Left lung (tissue), 10 donors: ENCODE measurements around the gene CEP350. TPM values are rescaled to one million over a fixed set of nuclear protein-coding genes. Genes with fewer than 3 reads are reported as not detected.
"Not testable (repeated sequence)": the region's sequence is repeated elsewhere in the genome, so short reads cannot be mapped to it uniquely, and the experiment has no call there.

ENCODE experiments used
- ATAC-seq: fragments of 200-7000 bp; cut with Tn5 transposase; one replicate; pipeline ENCODE4 v1.9.1; 2020; ENCODE audit warnings: moderate library complexity
- DNase-seq, 4 donors: peaks; one replicate each; pipeline ENCODE4 v3.0.0-alpha.2; 2013 to 2020
- H3K27ac ChIP-seq, 2 donors: fragments of 200-600 bp; sonication (generic) in 1 of 2; one replicate each; pipeline versions ENCODE4 v1.5.0 to v1.8.0; 2020 to 2021
- H3K27me3 ChIP-seq, 2 donors: fragments of 200-600 bp; sonication (generic) in 1 of 2; one replicate each; pipeline versions ENCODE4 v1.5.0 to v1.8.0; 2020 to 2021
- H3K36me3 ChIP-seq, 2 donors: fragments of 200-600 bp; sonication (generic) in 1 of 2; one replicate each; pipeline versions ENCODE4 v1.5.0 to v1.8.0; 2020 to 2021
- H3K4me1 ChIP-seq, 2 donors: fragments of 200-600 bp; one replicate each; pipeline ENCODE4 v1.8.0; 2021
- H3K4me3 ChIP-seq, 2 donors: fragments of 200-600 bp; sonication (generic) in 1 of 2; one replicate each; pipeline versions ENCODE4 v1.5.0 to v1.8.0; 2020 to 2021; ENCODE audit warnings: mild to moderate bottlenecking in 1 of 2
- H3K9me3 ChIP-seq, 2 donors: fragments of 200-600 bp; sonication (generic) in 1 of 2; one replicate each; pipeline versions ENCODE4 v1.5.0 to v1.8.0; 2020 to 2021
- intact Hi-C, 2 donors: fragments of 100-400 bp; cut with DNase I; formaldehyde crosslinking; loops; one replicate each; pipeline versions ENCODE4 v1.11.2 to v1.14.2; 2022
- polyA plus RNA-seq, 6 donors: library from polyadenylated mRNA; unstranded; fragments of 120-200 nt; gene quantifications; one replicate each; pipeline ENCODE4 v1.2.1, GENCODE V29; 2013; ENCODE audit not compliant: insufficient read length in 6 of 6
- total RNA-seq, 2 donors: library from RNA; stranded (reverse); fragmentation: NEBNext Ultra II Directional; extraction: Animal tissue kit (Norgen Biotek cat#: 25700); gene quantifications; one replicate each; pipeline ENCODE4 v1.2.1, GENCODE V29; 2021
- TF ChIP-seq, protein P1 (sequence below), 2 donors: fragments of 200-600 bp; sonication (generic) in 1 of 2; IDR thresholded peaks; one replicate each; pipeline versions ENCODE4 v1.5.0 to v1.8.0; 2021; ENCODE audit warnings: antibody characterized with exemption in 2 of 2
- donor health status: DM: no; HTN: yes; CAD: no.
- donor health status: DM: no; HTN: no; CAD: no.

CEP350 gene
- total and polyA plus RNA-seq, 8 donors, result 26.8 to 53.5 (median 35.9) TPM

DNA sequence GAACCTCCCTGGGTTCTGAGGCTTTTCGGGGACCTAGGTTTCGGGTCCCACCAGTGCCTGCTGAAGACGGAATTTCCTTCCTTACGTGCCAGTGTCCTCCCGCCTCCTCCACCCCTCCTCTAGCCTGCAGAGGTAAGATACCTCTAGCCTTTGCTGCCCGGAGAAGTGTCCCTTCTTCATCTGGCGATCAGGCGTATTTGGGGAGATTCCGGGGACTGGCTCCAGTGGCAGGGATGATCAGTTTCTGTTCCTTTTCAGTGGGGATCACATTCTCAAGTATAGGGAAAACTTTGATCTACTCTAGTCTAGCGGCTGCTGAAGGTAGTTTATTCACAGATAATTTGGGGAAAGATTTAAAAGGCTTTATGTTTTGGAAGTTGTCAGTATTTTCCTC, 674 bp downstream of the CEP350 start:
- ATAC-seq, result peak; percentile 21
- TF ChIP-seq, protein P1, sequence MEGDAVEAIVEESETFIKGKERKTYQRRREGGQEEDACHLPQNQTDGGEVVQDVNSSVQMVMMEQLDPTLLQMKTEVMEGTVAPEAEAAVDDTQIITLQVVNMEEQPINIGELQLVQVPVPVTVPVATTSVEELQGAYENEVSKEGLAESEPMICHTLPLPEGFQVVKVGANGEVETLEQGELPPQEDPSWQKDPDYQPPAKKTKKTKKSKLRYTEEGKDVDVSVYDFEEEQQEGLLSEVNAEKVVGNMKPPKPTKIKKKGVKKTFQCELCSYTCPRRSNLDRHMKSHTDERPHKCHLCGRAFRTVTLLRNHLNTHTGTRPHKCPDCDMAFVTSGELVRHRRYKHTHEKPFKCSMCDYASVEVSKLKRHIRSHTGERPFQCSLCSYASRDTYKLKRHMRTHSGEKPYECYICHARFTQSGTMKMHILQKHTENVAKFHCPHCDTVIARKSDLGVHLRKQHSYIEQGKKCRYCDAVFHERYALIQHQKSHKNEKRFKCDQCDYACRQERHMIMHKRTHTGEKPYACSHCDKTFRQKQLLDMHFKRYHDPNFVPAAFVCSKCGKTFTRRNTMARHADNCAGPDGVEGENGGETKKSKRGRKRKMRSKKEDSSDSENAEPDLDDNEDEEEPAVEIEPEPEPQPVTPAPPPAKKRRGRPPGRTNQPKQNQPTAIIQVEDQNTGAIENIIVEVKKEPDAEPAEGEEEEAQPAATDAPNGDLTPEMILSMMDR (IDR thresholded peaks at IDR 0.05), result no peak

DNA sequence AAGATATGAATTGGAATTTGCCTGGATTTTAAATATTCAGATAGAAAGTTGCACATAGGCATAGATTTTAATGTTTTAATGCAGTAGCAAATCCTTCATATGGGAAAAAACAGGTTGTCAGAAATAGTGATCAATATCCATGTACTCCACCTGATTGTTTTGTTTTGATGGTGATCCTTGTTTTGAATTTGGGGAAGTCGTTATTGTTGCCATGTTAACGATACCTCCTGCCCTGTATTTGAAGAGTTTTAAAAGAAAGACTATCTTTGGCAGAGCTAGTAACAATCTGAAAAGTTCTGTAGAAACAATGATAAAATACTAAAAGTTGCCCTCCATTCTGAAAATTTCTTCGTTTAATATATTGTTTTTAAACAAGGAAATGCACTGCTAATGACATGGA, 1.1 kb downstream of the CEP350 start:
- no peaks in the 10 kb centered on the region for H3K36me3 ChIP-seq
- H3K4me3 ChIP-seq, result peak overlapping the region; percentile 99
- ATAC-seq (no peak), DNase-seq (no peak)
- TF ChIP-seq, protein P1 (IDR thresholded peaks at IDR 0.05), result no peak
- H3K27me3 ChIP-seq, result no peaks in the 10 kb centered on the region
- peak overlapping the region; percentile 98 for H3K27ac ChIP-seq
- intact Hi-C loops, result no loop called here
- H3K4me1 ChIP-seq, result peaks cover 25 to 53% of the 10 kb centered on the region in 2 donors
- H3K9me3 ChIP-seq, result no peaks in the 10 kb centered on the region

More for the DNA sequence above, 674 bp downstream of the CEP350 start:
- intact Hi-C loops, result no loop called here
- DNase-seq, result peak in 1 of 4 donors; percentile 57
- no peaks in the 10 kb centered on the region for H3K27me3 ChIP-seq
- H3K4me1 ChIP-seq, result peaks cover 25 to 53% of the 10 kb centered on the region in 2 donors
- H3K27ac ChIP-seq, result peak overlapping the region; percentile 98
- peak overlapping the region; percentile 99 for H3K4me3 ChIP-seq
- H3K36me3 ChIP-seq, result no peaks in the 10 kb centered on the region
- no peaks in the 10 kb centered on the region for H3K9me3 ChIP-seq

GRCh38 chr1:179958359-179958758, 3.7 kb downstream of the CEP350 start:
- no peaks in the 10 kb centered on the region for H3K9me3 ChIP-seq
- H3K4me3 ChIP-seq, result no peak overlapping the region
- H3K27me3 ChIP-seq, result no peaks in the 10 kb centered on the region
- ATAC-seq, result no peak
- TF ChIP-seq, protein P1 (IDR thresholded peaks at IDR 0.05), result no peak
- peaks cover 23 to 39% of the 10 kb centered on the region in 2 donors for H3K4me1 ChIP-seq
- no peak overlapping the region for H3K27ac ChIP-seq
- H3K36me3 ChIP-seq, result no peaks in the 10 kb centered on the region
- DNase-seq, result no peak
- intact Hi-C loops, result no loop called here

- DNase-seq, ATAC-seq, H3K36me3 ChIP-seq, H3K4me3 ChIP-seq, H3K27me3 ChIP-seq, H3K9me3 ChIP-seq, H3K27ac ChIP-seq, intact Hi-C loops: not testable (repeated sequence)
- H3K4me1 ChIP-seq, result peaks cover 8 to 20% of the 10 kb centered on the region in 2 donors
These were observed 7.6 kb downstream of the CEP350 start for GRCh38 chr1:179962168-179962567.

GRCh38 chr1:179966551-179966950, 11.9 kb downstream of the CEP350 start:
- DNase-seq (no peak), ATAC-seq (no peak)
- no peaks in the 10 kb centered on the region for H3K27me3 ChIP-seq
- no peaks in the 10 kb centered on the region for H3K36me3 ChIP-seq
- no peak overlapping the region for H3K27ac ChIP-seq
- TF ChIP-seq, protein P1 (IDR thresholded peaks at IDR 0.05), result no peak
- peaks cover 9 to 37% of the 10 kb centered on the region in 2 donors for H3K4me1 ChIP-seq
- H3K4me3 ChIP-seq, result no peak overlapping the region
- intact Hi-C loops, result no loop called here
- H3K9me3 ChIP-seq, result peaks cover 0 to 8% of the 10 kb centered on the region in 2 donors
